AG04450 (cell line): ENCODE measurements around the gene UNC5A. TPM values are rescaled to one million over a fixed set of nuclear protein-coding genes. Genes with fewer than 3 reads are reported as not detected.

Source experiments
- CTCF ChIA-PET: fragments of 300-600, 350-600 bp; formaldehyde crosslinking; extraction: SDS; loops from one replicate; lab custom pipeline; 2022; ENCODE audit warnings: antibody characterized with exemption, inconsistent platforms; lab: Charles Lee
- POLR2A ChIA-PET: fragments of 350-600 bp; formaldehyde crosslinking; extraction: SDS; loops from one replicate; lab custom pipeline; 2021; ENCODE audit warnings: antibody characterized with exemption, inconsistent platforms; lab: Yijun Ruan, JAX
- DNase-seq: peaks from one replicate; pipeline ENCODE4 v3.0.0-alpha.2; 2011; ENCODE audit warnings: low read depth, low spot score
- H3K27ac ChIP-seq: one replicate; pipeline ENCODE4 v1.5.1; 2012; ENCODE audit warnings: low read depth, low read length, control low read depth
- H3K27me3 ChIP-seq: one replicate; pipeline ENCODE4 v1.6.0; 2012; ENCODE audit warnings: low read length; ENCODE audit not compliant: control insufficient read depth, insufficient read depth
- H3K4me3 ChIP-seq: 2 replicates; pipeline ENCODE4 v1.5.1; 2011; ENCODE audit warnings: mild to moderate bottlenecking, low read depth, low read length, control low read depth
- H3K9me3 ChIP-seq: 2 replicates; pipeline ENCODE4 v1.5.1; 2012; ENCODE audit warnings: low read length; ENCODE audit not compliant: control insufficient read depth, insufficient read depth
- CTCF ChIP-seq: IDR thresholded peaks from 2 replicates; pipeline ENCODE4 v1.5.1; 2011; ENCODE audit warnings: low read depth, low read length, control low read depth, inconsistent platforms
- polyA plus RNA-seq: library from polyadenylated mRNA; depleted of rRNA; stranded (reverse); fragments of >200 nt; gene quantifications from 2 replicates; pipeline ENCODE4 v1.2.3, GENCODE V29; 2011

The UNC5A gene
- polyA plus RNA-seq, 1 experiment: not detected

GRCh38 chr5:176856746-176857145 lies 46.4 kb downstream of the UNC5A start:
- no peak for DNase-seq
- Histone ChIP-seq H3K9me3 (no peaks in the 10 kb centered on the region), H3K4me3 (no peak overlapping the region), H3K27me3 (peaks cover 44% of the 10 kb centered on the region), H3K27ac (no peak overlapping the region)
- TF ChIP-seq CTCF: no peak
- ChIA-PET POLR2A (no interaction called here), CTCF (no interaction called here)

DNA sequence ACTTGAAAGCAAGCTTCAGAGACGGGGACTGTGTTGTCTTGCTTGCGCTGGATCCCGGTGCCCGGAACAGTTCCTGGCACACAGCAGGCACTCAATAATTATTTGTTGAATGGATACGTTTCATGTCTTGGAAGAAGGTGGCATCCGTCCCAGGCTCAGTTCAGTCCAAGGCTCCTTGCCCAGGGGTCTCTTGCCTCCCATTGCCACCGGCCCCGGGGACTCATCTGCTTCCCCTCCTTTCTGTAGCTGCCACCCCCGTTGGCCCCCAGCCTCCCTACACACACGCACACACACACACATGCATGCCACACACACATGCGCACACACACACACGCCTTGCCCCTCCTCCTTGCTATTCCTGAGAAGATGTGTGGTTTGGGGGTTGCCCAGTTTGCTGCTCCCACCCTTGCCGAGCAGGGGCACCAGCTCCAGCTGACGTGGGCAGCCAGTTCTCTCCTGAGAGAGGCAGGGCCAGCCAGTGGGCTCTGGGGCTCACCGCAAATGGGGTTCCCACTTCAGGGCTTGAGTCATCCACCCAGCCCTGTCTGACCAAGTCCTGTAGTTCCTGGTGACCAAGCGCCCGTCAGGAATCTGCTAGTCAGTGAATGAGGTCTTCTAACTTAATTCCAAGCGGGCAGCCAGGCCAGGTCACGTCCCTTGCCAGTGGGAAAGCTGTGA lies 47.0 kb downstream of the UNC5A start:
- POLR2A ChIA-PET: no interaction called here
- Histone ChIP-seq H3K27me3 (peaks cover 42% of the 10 kb centered on the region), H3K27ac (no peak overlapping the region), H3K4me3 (no peak overlapping the region), H3K9me3 (no peaks in the 10 kb centered on the region)
- CTCF ChIA-PET: no interaction called here
- no peak for DNase-seq
- no peak for TF ChIP-seq CTCF

GRCh38 chr5:176857894-176858273 lies 47.5 kb downstream of the UNC5A start:
- no peak for TF ChIP-seq CTCF
- POLR2A ChIA-PET: no interaction called here

DNA sequence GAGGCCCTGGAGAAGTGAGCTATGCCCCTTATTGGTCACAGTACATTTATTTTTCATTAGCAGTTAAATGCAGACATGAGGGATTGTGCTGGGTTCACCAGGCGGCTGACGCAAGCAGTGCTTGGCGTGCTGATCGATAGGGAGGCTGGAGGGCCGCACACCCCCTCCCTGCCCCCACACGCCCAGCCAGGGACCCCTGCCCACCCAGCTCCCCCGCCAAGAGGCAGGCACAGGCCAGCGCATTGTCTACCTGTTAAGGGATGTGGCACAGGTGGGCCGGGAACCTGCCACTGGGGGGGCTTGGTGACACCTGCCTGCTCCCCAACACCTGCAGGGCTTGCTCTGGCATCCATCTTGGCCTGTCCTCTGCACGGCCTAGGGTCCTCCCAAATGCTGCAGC lies 49.6 kb downstream of the UNC5A start:
- CTCF ChIA-PET: no interaction called here
- POLR2A ChIA-PET: no interaction called here
- H3K9me3 ChIP-seq: no peaks in the 10 kb centered on the region
- peaks cover 51% of the 10 kb centered on the region for H3K27me3 ChIP-seq
- H3K4me3 ChIP-seq: no peak overlapping the region
- H3K27ac ChIP-seq: no peak overlapping the region
- no peak for TF ChIP-seq CTCF
- DNase-seq: no peak

More at GRCh38 chr5:176857894-176858273, 47.5 kb downstream of the UNC5A start:
- CTCF ChIA-PET: no interaction called here
- no peak for DNase-seq
- H3K27ac ChIP-seq: no peak overlapping the region
- peaks cover 42% of the 10 kb centered on the region for H3K27me3 ChIP-seq
- H3K4me3 ChIP-seq: no peak overlapping the region
- H3K9me3 ChIP-seq: no peaks in the 10 kb centered on the region

DNA sequence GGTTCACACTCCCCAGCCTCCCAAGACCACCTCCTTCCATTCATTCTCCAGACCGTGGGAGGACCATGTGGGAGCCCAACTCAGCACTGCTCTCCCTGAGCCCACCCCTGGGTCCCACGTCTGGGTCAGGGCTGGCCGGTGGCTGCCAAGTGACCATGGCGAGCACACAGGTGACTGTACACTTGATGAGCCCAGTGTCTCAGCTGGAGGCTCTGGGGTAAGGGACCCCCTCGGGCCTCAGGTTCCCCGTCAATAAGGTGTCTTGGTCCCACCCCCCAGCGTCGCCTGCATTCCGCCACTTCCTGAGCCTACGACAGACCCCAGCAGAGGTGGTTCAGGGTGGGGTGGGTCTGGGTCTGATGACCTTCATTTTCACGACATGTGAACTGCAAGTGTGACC lies 50.0 kb downstream of the UNC5A start:
- Histone ChIP-seq H3K27ac (no peak overlapping the region), H3K4me3 (no peak overlapping the region), H3K27me3 (peaks cover 49% of the 10 kb centered on the region), H3K9me3 (no peaks in the 10 kb centered on the region)
- ChIA-PET POLR2A (no interaction called here), CTCF (no interaction called here)
- no peak for TF ChIP-seq CTCF
- no peak for DNase-seq
